Measurements from ENCODE around the gene FTO.

Gene FTO

GRCh38 chr16:53952215-53953208, 248.6 kb downstream of the FTO start:
- no peak for DNase-seq (ENCODE audit: low read depth, low spot score)
- no peak for TF ChIP-seq CTCF (IDR thresholded peaks at IDR 0.05; ENCODE audit: insufficient read depth, low read length, missing control alignments)
- H3K4me3 ChIP-seq (ENCODE audit: low read depth, low read length), result no peak overlapping the region
- ChIA-PET POLR2A (no interaction called here), CTCF (interaction anchor here (0.9 kb wide), 1 partner anchor 9 kb away, joined by 3 read pairs; no protein-coding TSS in a partner anchor)

- ChIA-PET POLR2A (no interaction called here), CTCF (no interaction called here)
- no peak for DNase-seq (ENCODE audit: low read depth, low spot score)
- TF ChIP-seq CTCF (IDR thresholded peaks at IDR 0.05; ENCODE audit: insufficient read depth, low read length, missing control alignments), result no peak
- H3K4me3 ChIP-seq (ENCODE audit: low read depth, low read length), result no peak overlapping the region
These were observed 249.4 kb downstream of the FTO start for GRCh38 chr16:53953336-53953735.

GRCh38 chr16:53955221-53955875, 251.4 kb downstream of the FTO start:
- no peak for TF ChIP-seq CTCF (IDR thresholded peaks at IDR 0.05; ENCODE audit: insufficient read depth, low read length, missing control alignments)
- ChIA-PET CTCF (interaction anchor here (0.9 to 1.6 kb wide), 4 partner anchors 15 to 982 kb away, joined by 3 to 4 read pairs (median 3); no protein-coding TSS in a partner anchor), POLR2A (no interaction called here)
- H3K4me3 ChIP-seq (ENCODE audit: low read depth, low read length), result no peak overlapping the region
- no peak for DNase-seq (ENCODE audit: low read depth, low spot score)

- no peak for TF ChIP-seq CTCF (IDR thresholded peaks at IDR 0.05; ENCODE audit: insufficient read depth, low read length, missing control alignments)
- no peak overlapping the region for H3K4me3 ChIP-seq (ENCODE audit: low read depth, low read length)
- POLR2A ChIA-PET, result no interaction called here
- CTCF ChIA-PET, result interaction anchor here (0.9 to 1.8 kb wide), 2 partner anchors 11 to 13 kb away, joined by 5 read pairs; no protein-coding TSS in a partner anchor
- DNase-seq (ENCODE audit: low read depth, low spot score), result no peak
These were observed 254.5 kb downstream of the FTO start for GRCh38 chr16:53958341-53958880.

GRCh38 chr16:53960050-53960812, 256.3 kb downstream of the FTO start:
- DNase-seq (ENCODE audit: low read depth, low spot score), result no peak
- ChIA-PET POLR2A (no interaction called here), CTCF (interaction anchor here (1.8 kb wide), 1 partner anchor 15 kb away, joined by 5 read pairs; no protein-coding TSS in a partner anchor)
- no peak for TF ChIP-seq CTCF (IDR thresholded peaks at IDR 0.05; ENCODE audit: insufficient read depth, low read length, missing control alignments)
- H3K4me3 ChIP-seq (ENCODE audit: low read depth, low read length), result no peak overlapping the region
